Neural cell (in vitro differentiated cells): Measurements from ENCODE around the gene TEX14.

Source experiments
- EZH2 ChIP-seq: fragments of 200-600, 300-800 bp; shearing (Covaris generic), sonication (generic); IDR thresholded peaks from 2 replicates; pipeline ENCODE4 v1.6.1; 2014; ENCODE audit warnings: antibody characterized with exemption, low read length, borderline replicate concordance, mild to moderate bottlenecking; ENCODE audit not compliant: insufficient read depth, poor library complexity, severe bottlenecking
- POLR2AphosphoS5 ChIP-seq: IDR thresholded peaks from 2 replicates; pipeline ENCODE4 v1.6.1; 2012
- TF ChIP-seq, protein P1 (sequence below): fragments of 450-650 bp; IDR thresholded peaks from 2 replicates; pipeline ENCODE4 v1.5.1; 2014; ENCODE audit warnings: antibody characterized with exemption, mild to moderate bottlenecking, moderate library complexity; ENCODE audit not compliant: poor library complexity, severe bottlenecking

DNA sequence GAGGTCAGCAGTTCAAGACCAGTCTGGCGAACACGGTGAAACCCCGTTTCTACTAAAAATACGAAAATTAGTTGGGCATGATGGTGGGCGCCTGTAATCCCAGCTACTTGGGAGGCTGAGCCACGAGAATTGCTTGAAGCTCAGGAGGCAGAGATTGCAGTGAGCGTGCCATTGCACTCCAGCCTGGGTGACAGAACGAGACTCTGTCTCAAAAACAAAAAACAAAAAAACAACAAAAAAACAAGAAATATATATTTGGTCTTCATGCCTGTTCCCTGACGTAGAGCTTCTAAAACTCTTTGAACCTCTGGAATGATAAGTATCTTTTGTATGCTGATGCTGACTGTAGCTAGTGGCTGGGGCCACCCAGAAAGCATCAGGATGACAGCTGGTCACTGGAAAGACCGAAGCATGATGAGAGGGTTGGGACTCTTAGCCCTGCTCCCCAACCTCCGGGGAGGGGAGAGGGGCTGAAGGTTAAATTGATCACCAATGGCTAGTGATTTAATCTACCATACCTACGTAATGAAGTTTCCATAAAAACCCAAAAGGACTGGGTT lies 54.8 kb downstream of the TEX14 start:
- no peak for TF ChIP-seq POLR2AphosphoS5
- no peak for TF ChIP-seq EZH2
- TF ChIP-seq, protein P1, sequence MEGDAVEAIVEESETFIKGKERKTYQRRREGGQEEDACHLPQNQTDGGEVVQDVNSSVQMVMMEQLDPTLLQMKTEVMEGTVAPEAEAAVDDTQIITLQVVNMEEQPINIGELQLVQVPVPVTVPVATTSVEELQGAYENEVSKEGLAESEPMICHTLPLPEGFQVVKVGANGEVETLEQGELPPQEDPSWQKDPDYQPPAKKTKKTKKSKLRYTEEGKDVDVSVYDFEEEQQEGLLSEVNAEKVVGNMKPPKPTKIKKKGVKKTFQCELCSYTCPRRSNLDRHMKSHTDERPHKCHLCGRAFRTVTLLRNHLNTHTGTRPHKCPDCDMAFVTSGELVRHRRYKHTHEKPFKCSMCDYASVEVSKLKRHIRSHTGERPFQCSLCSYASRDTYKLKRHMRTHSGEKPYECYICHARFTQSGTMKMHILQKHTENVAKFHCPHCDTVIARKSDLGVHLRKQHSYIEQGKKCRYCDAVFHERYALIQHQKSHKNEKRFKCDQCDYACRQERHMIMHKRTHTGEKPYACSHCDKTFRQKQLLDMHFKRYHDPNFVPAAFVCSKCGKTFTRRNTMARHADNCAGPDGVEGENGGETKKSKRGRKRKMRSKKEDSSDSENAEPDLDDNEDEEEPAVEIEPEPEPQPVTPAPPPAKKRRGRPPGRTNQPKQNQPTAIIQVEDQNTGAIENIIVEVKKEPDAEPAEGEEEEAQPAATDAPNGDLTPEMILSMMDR: no peak
